NCI-H510A (cell line): Measurements from ENCODE around the gene CCDC179.

Experiments used
- DNase-seq: peaks from one replicate; lab custom pipeline; 2025; lab: John Stamatoyannopoulos, UW

CCDC179 gene

GRCh38 chr11:22807855-22808570, 52.3 kb downstream of the CCDC179 start:
- DNase-seq = no peak

GRCh38 chr11:22807391-22807790, 52.9 kb downstream of the CCDC179 start:
- DNase-seq = no peak

GRCh38 chr11:22802861-22803260, 57.4 kb downstream of the CCDC179 start:
- no peak for DNase-seq

GRCh38 chr11:22800482-22800881, 59.8 kb downstream of the CCDC179 start:
- DNase-seq = no peak

GRCh38 chr11:22798901-22799300, 61.4 kb downstream of the CCDC179 start:
- DNase-seq = no peak

DNA sequence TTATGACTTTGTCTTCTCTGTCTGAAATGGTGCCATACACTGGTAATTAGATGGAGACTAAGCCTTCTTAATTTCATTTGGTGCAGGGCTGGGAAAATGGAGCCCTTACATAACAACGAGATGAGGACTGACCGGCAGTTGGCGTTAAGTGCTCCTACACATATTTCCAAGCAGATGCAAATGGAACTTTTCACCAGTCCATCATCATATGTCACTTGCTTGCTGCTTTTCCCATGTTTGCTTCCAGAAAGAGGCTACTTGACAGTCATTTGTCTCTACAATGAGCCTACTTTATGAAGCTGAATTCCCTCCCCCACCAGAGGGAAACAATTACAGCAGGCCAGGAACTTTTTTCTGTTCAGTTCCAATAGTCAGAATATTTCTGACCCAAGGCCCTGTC, 63.2 kb downstream of the CCDC179 start:
- DNase-seq = no peak
